ENCODE measurements around the gene AGBL4.
"Not testable (repeated sequence)": the region's sequence is repeated elsewhere in the genome, so short reads cannot be mapped to it uniquely, and the experiment has no call there.

Gene AGBL4

GRCh38 chr1:49435291-49435690, 588.5 kb downstream of the AGBL4 start:
- no peak for DNase-seq (ENCODE audit: low read depth)

GRCh38 chr1:49424782-49425181, 599.0 kb downstream of the AGBL4 start:
- no peak for DNase-seq (ENCODE audit: low read depth)

GRCh38 chr1:49416758-49417157, 607.0 kb downstream of the AGBL4 start:
- no peak for DNase-seq (ENCODE audit: low read depth)

- no peak for DNase-seq (ENCODE audit: low read depth)
These were observed 615.4 kb downstream of the AGBL4 start for GRCh38 chr1:49408346-49408745.

- no peak for DNase-seq (ENCODE audit: low read depth)
These were observed 626.7 kb downstream of the AGBL4 start for GRCh38 chr1:49397086-49397485.

GRCh38 chr1:49394200-49394599, 629.6 kb downstream of the AGBL4 start:
- DNase-seq (ENCODE audit: low read depth) = no peak

- DNase-seq (ENCODE audit: low read depth) = no peak
These were observed 634.1 kb downstream of the AGBL4 start for GRCh38 chr1:49389699-49390098.

GRCh38 chr1:49364676-49365075, 659.1 kb downstream of the AGBL4 start:
- DNase-seq (ENCODE audit: low read depth) = no peak

- DNase-seq (ENCODE audit: low read depth) = no peak
These were observed 660.1 kb downstream of the AGBL4 start for GRCh38 chr1:49363628-49364027.

- DNase-seq (ENCODE audit: low read depth) = no peak
These were observed 665.7 kb downstream of the AGBL4 start for GRCh38 chr1:49358036-49358435.

- no peak for DNase-seq (ENCODE audit: low read depth)
These were observed 667.2 kb downstream of the AGBL4 start for GRCh38 chr1:49356594-49356993.

GRCh38 chr1:49351768-49352167, 672.0 kb downstream of the AGBL4 start:
- DNase-seq (ENCODE audit: low read depth) = no peak

- DNase-seq (ENCODE audit: low read depth) = no peak
These were observed 676.9 kb downstream of the AGBL4 start for GRCh38 chr1:49346767-49347349.

GRCh38 chr1:49340576-49340975, 683.2 kb downstream of the AGBL4 start:
- DNase-seq (ENCODE audit: low read depth) = no peak

GRCh38 chr1:49339043-49339442, 684.7 kb downstream of the AGBL4 start:
- DNase-seq (ENCODE audit: low read depth) = no peak

GRCh38 chr1:49337251-49337650, 686.5 kb downstream of the AGBL4 start:
- no peak for DNase-seq (ENCODE audit: low read depth)

- DNase-seq (ENCODE audit: low read depth) = no peak
These were observed 689.8 kb downstream of the AGBL4 start for GRCh38 chr1:49333906-49334305.

GRCh38 chr1:49331066-49331852, 692.5 kb downstream of the AGBL4 start:
- DNase-seq (ENCODE audit: low read depth) = no peak

GRCh38 chr1:49323925-49324540, 699.7 kb downstream of the AGBL4 start:
- DNase-seq (ENCODE audit: low read depth) = no peak

- not testable (repeated sequence) for DNase-seq (ENCODE audit: low read depth)
These were observed 703.3 kb downstream of the AGBL4 start for GRCh38 chr1:49320493-49320892.

GRCh38 chr1:49319426-49319963, 704.3 kb downstream of the AGBL4 start:
- DNase-seq (ENCODE audit: low read depth) = no peak

- DNase-seq (ENCODE audit: low read depth) = no peak
These were observed 705.5 kb downstream of the AGBL4 start for GRCh38 chr1:49318218-49318617.

GRCh38 chr1:49307457-49307856, 716.3 kb downstream of the AGBL4 start:
- DNase-seq (ENCODE audit: low read depth) = no peak
